Thoracic aorta endothelial cell (primary cell): Measurements from ENCODE around the gene ZNF681. TPM values are rescaled to one million over a fixed set of nuclear protein-coding genes. Genes with fewer than 3 reads are reported as not detected.

ENCODE experiments used
- total RNA-seq: library from RNA; depleted of rRNA; stranded (reverse); fragments of >200 nt; gene quantifications from 2 replicates; pipeline ENCODE4 v1.2.3, GENCODE V29; 2012

The ZNF681 gene
- total RNA-seq: 1.1 TPM in 2 replicates

GRCh38 chr19:23758187-23759074 lies at the start of gene ZNF681:
ZNF681 (minus strand) TSS chr19:23758891; CDS start chr19:23758749, 142 bp downstream.

Other genes with a start within 250 kb of the ZNF681 start
- 11.2 and 14.8 TPM in 2 replicates for gene ZNF675, start 71.7 kb downstream of the ZNF681 start, total RNA-seq
- 3.6 and 5.2 TPM in 2 replicates for gene ZNF726, start 156.0 kb upstream of the ZNF681 start, total RNA-seq